H1 (cell line): Measurements from ENCODE around the gene GAK. TPM values are rescaled to one million over a fixed set of nuclear protein-coding genes. Genes with fewer than 3 reads are reported as not detected.

Experiments used
- CBX5 ChIP-seq: fragments of 300-800, 300-1000 bp; sonication (generic); IDR thresholded peaks from 2 replicates; pipeline ENCODE4 v1.7.1; 2016; ENCODE audit warnings: antibody characterized with exemption, low read length, low read depth
- CTCF ChIP-seq, 3 experiments: IDR thresholded peaks; 1 replicate in 2 of 3; 2 replicates in 1 of 3; pipeline versions ENCODE4 v1.5.1 to v1.6.1; 2011; ENCODE audit warnings: low read length in 3 of 3, mild to moderate bottlenecking in 3 of 3, inconsistent platforms in 2 of 3, low read depth in 1 of 3, moderate library complexity in 1 of 3; ENCODE audit not compliant: insufficient read depth in 1 of 3; ENCODE audit errors: control extremely low read depth in 1 of 3
- GABPA ChIP-seq: IDR thresholded peaks from 2 replicates; pipeline ENCODE4 v1.6.1; 2011; ENCODE audit warnings: mild to moderate bottlenecking, low read length, moderate library complexity, borderline replicate concordance; ENCODE audit not compliant: insufficient read depth
- RNF2 ChIP-seq: fragments of 200-900, 300-1000 bp; sonication (generic); IDR thresholded peaks from 2 replicates; pipeline ENCODE4 v1.7.1; 2016; ENCODE audit warnings: borderline replicate concordance, low read depth, mild to moderate bottlenecking, antibody characterized with exemption, low read length; ENCODE audit not compliant: poor library complexity, severe bottlenecking; ENCODE audit errors: missing control alignments
- SP4 ChIP-seq: IDR thresholded peaks from 2 replicates; pipeline ENCODE4 v1.6.1; 2012; ENCODE audit warnings: low read length, inconsistent platforms
- polyA plus RNA-seq, 7 experiments: library from polyadenylated mRNA; depleted of rRNA in 3 of 7; stranded (reverse) in 5 of 7; unstranded in 2 of 7; fragments of >200 nt in 5 of 7; fragments of 200-250 nt in 2 of 7; gene quantifications; 1 replicate in 5 of 7; 2 replicates in 1 of 7; 4 replicates in 1 of 7; pipeline versions ENCODE4 v1.2.1 to v1.2.3, GENCODE V29; 2011 to 2013; ENCODE audit warnings: missing spikeins in 2 of 7, mixed read lengths in 2 of 7
- total RNA-seq: library from RNA; stranded (reverse); fragmentation: NEBNext Ultra II Directional; extraction: Animal tissue kit (Norgen Biotek cat#: 25700); gene quantifications from 2 replicates; pipeline ENCODE4 v1.2.1, GENCODE V29; 2021

Gene GAK
- total and polyA plus RNA-seq, 2 of the 8 experiments (the other 6 are each of a cell fraction or from before 2014, with no cell fraction given), result 31.5 to 70.8 TPM

GRCh38 chr4:855880-856224 is 76.3 kb downstream of the GAK start (continued):
- no peak for TF ChIP-seq GABPA
- TF ChIP-seq RNF2, result no peak
- no peak for TF ChIP-seq CBX5
- TF ChIP-seq CTCF (IDR thresholded peaks at IDR 0.05; ENCODE audit: control extremely low read depth in 1 of 3, insufficient read depth in 1 of 3, low read depth in 1 of 3, low read length in 3 of 3), result no peak
- no peak for TF ChIP-seq SP4
